ENCODE data around the gene CUL5.

The CUL5 gene

GRCh38 chr11:108008656-108009496 lies at the start of gene CUL5:
TSS of gene CUL5 (plus strand) at chr11:108008898. CDS start at chr11:108009349, 451 bp downstream.
- peak; percentile 88 for DNase-seq

- DNase-seq: no peak
Measured at GRCh38 chr11:107961480-107961879, 47.2 kb upstream of the CUL5 start.

- no peak for DNase-seq
Measured at GRCh38 chr11:107962181-107962580, 46.5 kb upstream of the CUL5 start.

GRCh38 chr11:107963091-107963490 lies 45.6 kb upstream of the CUL5 start:
- no peak for DNase-seq

- DNase-seq: peak; percentile 8
Measured at GRCh38 chr11:107969219-107969618, 39.5 kb upstream of the CUL5 start.

GRCh38 chr11:107970049-107970448 lies 38.6 kb upstream of the CUL5 start:
- DNase-seq: no peak

- DNase-seq: no peak
Measured at GRCh38 chr11:107973641-107974040, 35.1 kb upstream of the CUL5 start.

- DNase-seq: no peak
Measured at GRCh38 chr11:107988397-107989158, 20.1 kb upstream of the CUL5 start.

GRCh38 chr11:107991868-107992414 lies 16.8 kb upstream of the CUL5 start:
- no peak for DNase-seq

- DNase-seq: no peak
Measured at GRCh38 chr11:107996006-107996776, 12.5 kb upstream of the CUL5 start.

GRCh38 chr11:107998761-107999160 lies 9.9 kb upstream of the CUL5 start:
- DNase-seq: no peak

GRCh38 chr11:107999759-108000455 lies 8.8 kb upstream of the CUL5 start:
- DNase-seq: peak; percentile 44

- DNase-seq: no peak
Measured at GRCh38 chr11:108002476-108002875, 6.2 kb upstream of the CUL5 start.

GRCh38 chr11:108003623-108004022 lies 5.1 kb upstream of the CUL5 start:
- DNase-seq: no peak

GRCh38 chr11:108007819-108008218 lies 879 bp upstream of the CUL5 start:
- no peak for DNase-seq

- DNase-seq: no peak
Measured at GRCh38 chr11:108009497-108010370, 1.0 kb downstream of the CUL5 start.

- no peak for DNase-seq
Measured at GRCh38 chr11:108012139-108012725, 3.5 kb downstream of the CUL5 start.

- DNase-seq: no peak
Measured at GRCh38 chr11:108016647-108017046, 7.9 kb downstream of the CUL5 start.

GRCh38 chr11:108018708-108019107 lies 10.0 kb downstream of the CUL5 start:
- DNase-seq: no peak

- DNase-seq: peak; percentile 44
Measured at GRCh38 chr11:108019870-108020540, 11.3 kb downstream of the CUL5 start.

All from HCEC 1CT (cell line).